ENCODE measurements around the gene B3GALT5.

The B3GALT5 gene

GRCh38 chr21:39632796-39633442, 20.2 kb downstream of the B3GALT5 start:
- no peak overlapping the region for H3K4me3 ChIP-seq (replicated peaks in 1 of 2; ENCODE audit: low read depth in 2 of 2, low read length in 2 of 2)
- TF ChIP-seq CTCF (IDR thresholded peaks at IDR 0.05; ENCODE audit: low read depth, low read length) = no peak
- DNase-seq (ENCODE audit: low read depth in 2 of 2) = no peak

- DNase-seq (ENCODE audit: low read depth in 2 of 2) = peak; percentile 5 to 22
- TF ChIP-seq CTCF (IDR thresholded peaks at IDR 0.05; ENCODE audit: low read depth, low read length) = no peak
Observed at GRCh38 chr21:39633770-39634181, 21.0 kb downstream of the B3GALT5 start.

GRCh38 chr21:39634507-39634906, 21.8 kb downstream of the B3GALT5 start:
- DNase-seq (ENCODE audit: low read depth in 2 of 2) = no peak
- no peak for TF ChIP-seq CTCF (IDR thresholded peaks at IDR 0.05; ENCODE audit: low read depth, low read length)
- no peak overlapping the region for H3K4me3 ChIP-seq (replicated peaks in 1 of 2; ENCODE audit: low read depth in 2 of 2, low read length in 2 of 2)

More at GRCh38 chr21:39633770-39634181, 21.0 kb downstream of the B3GALT5 start:
- no peak overlapping the region for H3K4me3 ChIP-seq (replicated peaks in 1 of 2; ENCODE audit: low read depth in 2 of 2, low read length in 2 of 2)

- DNase-seq (ENCODE audit: low read depth in 2 of 2) = no peak
Observed at GRCh38 chr21:39637197-39637970, 24.6 kb downstream of the B3GALT5 start.

GRCh38 chr21:39637971-39638240, 25.2 kb downstream of the B3GALT5 start:
- no peak overlapping the region for H3K4me3 ChIP-seq (replicated peaks in 1 of 2; ENCODE audit: low read depth in 2 of 2, low read length in 2 of 2)
- TF ChIP-seq CTCF (IDR thresholded peaks at IDR 0.05; ENCODE audit: low read depth, low read length) = no peak
- DNase-seq (ENCODE audit: low read depth in 2 of 2) = no peak

More at GRCh38 chr21:39637197-39637970, 24.6 kb downstream of the B3GALT5 start:
- H3K4me3 ChIP-seq (replicated peaks in 1 of 2; ENCODE audit: low read depth in 2 of 2, low read length in 2 of 2) = no peak overlapping the region
- TF ChIP-seq CTCF (IDR thresholded peaks at IDR 0.05; ENCODE audit: low read depth, low read length) = no peak

GRCh38 chr21:39638281-39638680, 25.5 kb downstream of the B3GALT5 start:
- H3K4me3 ChIP-seq (replicated peaks in 1 of 2; ENCODE audit: low read depth in 2 of 2, low read length in 2 of 2) = no peak overlapping the region
- no peak for DNase-seq (ENCODE audit: low read depth in 2 of 2)
- no peak for TF ChIP-seq CTCF (IDR thresholded peaks at IDR 0.05; ENCODE audit: low read depth, low read length)

All from cardiac fibroblast (primary cell).